RWPE1 (cell line): ENCODE measurements around the gene ANKRD62.

ENCODE experiments used
- CTCF ChIA-PET: fragments of 350-600 bp; sonication (Branson Sonifier 250); formaldehyde crosslinking; extraction: SDS; loops from one replicate; lab custom pipeline; 2021; lab: Yijun Ruan, JAX
- POLR2A ChIA-PET: fragments of 400-600 bp; formaldehyde crosslinking; extraction: SDS; loops from one replicate; lab custom pipeline; 2020; ENCODE audit warnings: antibody characterized with exemption; ENCODE audit not compliant: low non-redundant PET; lab: Yijun Ruan, JAX
- DNase-seq: peaks from one replicate; pipeline ENCODE4 v3.0.0; 2012; ENCODE audit warnings: low spot score
- H3K27ac ChIP-seq: fragments of 450-650 bp; 2 replicates; pipeline ENCODE4 v1.5.1; 2017
- CTCF ChIP-seq: fragments of 450-650 bp; conservative IDR thresholded peaks from 2 replicates; pipeline ENCODE4 v1.5.1; 2017; ENCODE audit warnings: low read depth, mild to moderate bottlenecking

ANKRD62 gene

DNA sequence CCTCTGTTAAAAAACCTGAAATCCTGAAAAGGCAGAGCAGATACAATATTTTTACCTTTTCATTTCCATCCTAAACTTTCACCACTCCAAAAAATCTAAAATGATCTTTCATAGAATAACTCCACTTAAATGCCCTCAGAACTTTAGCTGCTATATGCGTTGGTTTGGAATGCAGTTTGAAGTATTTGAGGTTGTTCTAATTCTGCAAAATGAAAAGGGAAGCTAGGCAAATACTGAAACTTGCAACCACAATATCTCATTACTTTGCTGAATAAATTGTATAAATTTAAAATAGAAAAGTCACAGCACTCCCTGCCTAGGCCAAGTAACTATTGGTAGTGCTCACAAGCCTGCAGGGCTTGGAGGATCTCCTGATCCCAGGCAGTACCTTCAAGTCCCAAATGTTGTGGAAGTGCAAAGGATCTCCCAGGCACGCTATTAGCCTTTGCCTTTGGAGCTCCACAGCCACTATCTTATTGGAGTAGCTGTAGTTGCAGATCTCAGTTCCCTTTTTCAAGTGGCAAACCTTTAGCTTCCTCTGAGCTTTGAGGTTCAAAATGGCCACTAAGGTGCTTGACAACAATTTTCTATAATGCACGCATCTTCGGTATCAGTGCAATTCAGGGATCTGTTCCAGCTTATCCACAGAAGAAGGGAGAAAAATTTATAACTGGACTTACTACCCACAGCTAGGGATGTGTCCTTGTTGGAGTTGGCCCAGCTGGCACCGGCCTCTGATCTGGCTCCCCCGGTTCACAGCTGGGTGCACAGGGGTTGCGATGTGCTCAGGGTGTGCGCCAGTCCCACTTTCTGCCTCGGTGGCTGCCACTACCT, 43.4 kb upstream of the ANKRD62 start:
- no peak for DNase-seq
- CTCF ChIA-PET, result interaction anchor here (1.3 to 2.7 kb wide), 2 partner anchors 10 to 12 kb away, joined by 4 to 15 read pairs; no protein-coding TSS in a partner anchor
- POLR2A ChIA-PET, result no interaction called here
- TF ChIP-seq CTCF, result no peak
- H3K27ac ChIP-seq, result no peak overlapping the region

GRCh38 chr18:12052866-12053265, 40.8 kb upstream of the ANKRD62 start:
- DNase-seq, result no peak
- CTCF ChIA-PET, result interaction anchor here (0.6 kb wide), 1 partner anchor 297 kb away, joined by 3 read pairs; no protein-coding TSS in a partner anchor
- TF ChIP-seq CTCF, result no peak
- POLR2A ChIA-PET, result no interaction called here
- H3K27ac ChIP-seq, result no peak overlapping the region

- CTCF ChIA-PET, result interaction anchor here (0.6 kb wide), 1 partner anchor 297 kb away, joined by 3 read pairs; no protein-coding TSS in a partner anchor
- POLR2A ChIA-PET, result no interaction called here
- TF ChIP-seq CTCF, result no peak
- H3K27ac ChIP-seq, result no peak overlapping the region
- DNase-seq, result no peak
Observed at GRCh38 chr18:12053289-12053688, 40.4 kb upstream of the ANKRD62 start.

DNA sequence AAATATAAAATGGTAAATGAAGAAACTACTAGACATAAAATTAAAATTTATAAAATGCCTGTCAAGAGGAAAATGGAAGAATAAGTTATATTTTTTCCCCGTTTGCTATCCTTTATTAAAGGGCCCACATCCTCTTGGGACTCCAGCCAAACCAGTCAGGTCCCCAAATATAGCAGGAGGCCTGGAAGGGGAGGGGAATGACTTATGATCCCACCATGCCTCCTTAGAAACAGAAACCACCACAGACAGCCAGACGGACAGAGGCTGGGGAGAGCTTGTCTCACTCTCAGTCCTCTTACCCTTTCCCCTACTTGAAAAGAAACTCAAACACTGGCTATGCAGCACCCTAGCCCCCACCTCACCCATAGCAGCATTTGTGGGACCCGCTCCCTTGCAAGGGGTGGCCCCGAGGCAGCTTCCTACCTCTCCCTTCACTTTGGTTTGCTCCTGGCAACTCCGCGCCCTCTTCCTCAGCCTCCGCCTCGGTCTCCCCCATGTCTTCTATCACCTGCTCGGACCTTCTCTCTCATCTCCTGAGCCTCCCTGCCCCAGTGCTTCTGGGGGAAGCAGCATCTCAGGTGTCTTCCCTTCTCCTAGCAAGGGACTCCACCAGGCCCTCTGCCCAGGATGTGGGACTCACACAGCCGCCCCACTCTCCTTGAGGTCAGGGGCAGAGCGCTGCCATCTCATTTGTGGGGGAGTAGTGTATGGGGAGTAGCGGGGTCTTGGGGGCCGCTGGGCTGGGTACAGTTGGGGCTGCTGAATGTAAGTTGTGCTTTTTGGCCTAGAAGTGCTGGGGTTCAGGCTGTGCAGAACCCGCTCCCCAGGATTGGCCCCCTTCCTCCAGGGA, 37.4 kb upstream of the ANKRD62 start:
- CTCF ChIA-PET, result no interaction called here
- TF ChIP-seq CTCF, result no peak
- no peak overlapping the region for H3K27ac ChIP-seq
- DNase-seq, result no peak
- POLR2A ChIA-PET, result no interaction called here

DNA sequence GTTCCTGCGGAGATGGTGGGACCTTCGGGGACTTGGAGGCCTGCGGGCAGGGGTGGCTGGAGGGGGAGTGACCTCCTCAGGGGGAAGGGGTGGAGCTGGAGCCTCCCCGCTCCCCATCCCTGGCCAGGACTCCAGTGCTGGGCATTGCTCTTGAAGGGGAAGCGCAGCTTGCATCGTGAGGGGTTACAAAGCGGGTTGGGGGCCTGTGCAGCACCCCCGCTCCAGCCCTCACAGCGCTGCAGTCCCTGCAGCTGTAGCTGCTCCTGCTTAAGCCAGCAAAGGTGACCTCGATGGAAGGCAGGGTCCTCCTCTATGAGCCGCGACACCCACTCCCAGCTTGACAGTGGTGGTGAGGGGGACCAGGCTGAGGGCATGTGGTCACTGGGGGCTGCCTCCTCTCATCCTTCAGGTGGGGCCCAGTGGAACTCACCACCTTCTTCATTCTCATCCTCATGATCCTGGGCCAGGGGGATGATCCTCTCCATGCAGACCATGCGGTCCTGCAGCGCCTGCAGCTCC, 36.7 kb upstream of the ANKRD62 start:
- no peak for DNase-seq
- H3K27ac ChIP-seq, result no peak overlapping the region
- ChIA-PET CTCF (interaction anchor here (0.7 kb wide), 1 partner anchor 839 kb away, joined by 4 read pairs; no protein-coding TSS in a partner anchor), POLR2A (no interaction called here)
- no peak for TF ChIP-seq CTCF
